ENCODE measurements around the gene RMND5A.
A peak's percentile ranks its signal among the peaks of the same experiment; 100 is the strongest.
"Not testable (repeated sequence)": the region's sequence is repeated elsewhere in the genome, so short reads cannot be mapped to it uniquely, and the experiment has no call there.

The RMND5A gene

DNA sequence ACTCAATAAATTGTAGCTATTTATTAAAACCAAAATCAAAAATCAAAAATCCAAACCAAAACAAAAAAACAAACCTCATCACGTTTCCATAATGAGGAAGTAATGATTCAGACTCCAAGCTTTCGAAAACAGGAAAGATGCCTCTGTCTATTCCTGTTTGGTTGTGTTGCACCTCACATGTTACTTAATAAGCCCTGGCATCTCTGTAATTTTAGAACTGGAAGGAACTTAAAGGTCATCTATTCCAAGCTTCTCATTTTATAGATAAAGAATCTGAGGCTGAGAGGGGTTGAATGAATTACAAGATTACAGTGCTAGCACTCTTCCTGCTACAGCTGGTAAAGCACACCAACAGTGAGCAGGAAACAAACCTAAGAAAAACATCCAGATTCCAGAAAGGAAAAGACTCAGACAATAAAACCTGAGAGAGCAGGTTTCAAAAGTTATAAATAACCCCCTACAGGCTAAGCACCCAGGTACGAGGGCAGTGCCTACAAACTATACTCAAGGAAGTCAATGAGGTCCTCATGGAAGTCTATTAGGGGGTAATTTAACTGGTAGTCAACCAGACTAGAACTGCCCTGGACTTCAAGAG, 5.4 kb upstream of the RMND5A start:
- not testable (repeated sequence) for DNase-seq

DNA sequence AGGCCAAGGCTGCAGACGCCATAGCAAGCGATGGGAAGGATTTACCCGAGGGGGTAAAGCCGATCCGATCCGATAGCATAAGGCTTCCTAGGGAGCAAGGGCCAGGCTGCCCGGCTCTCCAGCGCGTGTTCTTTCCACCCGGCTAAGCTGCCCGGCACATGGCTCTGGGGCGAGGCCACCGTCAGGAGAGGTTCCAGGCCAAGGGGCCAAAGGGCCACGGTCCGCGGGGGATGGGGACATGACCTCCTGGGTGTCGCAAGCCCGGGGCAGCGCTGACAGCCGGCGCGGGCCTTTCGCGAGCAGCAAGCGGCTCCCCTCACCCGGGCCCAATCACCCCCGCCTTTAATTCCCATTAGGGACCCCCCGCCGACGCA, 841 bp upstream of the RMND5A start:
- not testable (repeated sequence) for DNase-seq

DNA sequence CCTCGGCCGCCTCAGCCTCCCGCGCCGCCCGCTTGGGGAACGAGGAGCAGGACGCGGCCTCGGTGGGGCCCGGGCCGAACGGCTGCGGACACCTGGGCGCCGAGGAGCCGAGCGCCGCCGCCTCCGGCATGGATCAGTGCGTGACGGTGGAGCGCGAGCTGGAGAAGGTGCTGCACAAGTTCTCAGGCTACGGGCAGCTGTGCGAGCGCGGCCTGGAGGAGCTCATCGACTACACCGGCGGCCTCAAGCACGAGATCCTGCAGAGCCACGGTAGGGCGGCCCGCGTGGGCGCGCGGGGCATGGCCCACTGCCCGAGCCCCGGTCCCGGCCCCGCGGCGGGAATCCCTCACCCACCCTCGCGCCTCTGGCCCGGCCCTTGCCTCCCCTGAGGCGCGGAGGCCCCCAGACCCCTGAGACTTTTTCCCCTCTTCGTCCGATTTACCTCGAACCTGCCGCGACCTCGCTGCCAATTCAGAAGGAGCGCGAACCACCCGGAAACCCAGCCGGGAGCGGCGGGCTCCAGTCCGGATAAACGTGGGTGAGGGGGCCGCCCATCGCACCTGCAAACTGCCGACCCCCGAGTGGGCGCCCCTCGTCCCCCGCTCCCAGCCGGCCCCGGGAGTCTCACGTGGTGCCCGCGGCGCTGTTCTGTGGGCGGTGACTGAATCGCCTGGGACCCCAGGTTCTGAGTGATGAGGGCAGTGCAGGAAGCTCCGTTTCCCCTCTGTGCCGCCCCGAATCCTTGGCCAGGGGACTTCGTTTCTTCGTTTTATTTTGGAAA, 639 bp downstream of the RMND5A start:
- not testable (repeated sequence) for DNase-seq

DNA sequence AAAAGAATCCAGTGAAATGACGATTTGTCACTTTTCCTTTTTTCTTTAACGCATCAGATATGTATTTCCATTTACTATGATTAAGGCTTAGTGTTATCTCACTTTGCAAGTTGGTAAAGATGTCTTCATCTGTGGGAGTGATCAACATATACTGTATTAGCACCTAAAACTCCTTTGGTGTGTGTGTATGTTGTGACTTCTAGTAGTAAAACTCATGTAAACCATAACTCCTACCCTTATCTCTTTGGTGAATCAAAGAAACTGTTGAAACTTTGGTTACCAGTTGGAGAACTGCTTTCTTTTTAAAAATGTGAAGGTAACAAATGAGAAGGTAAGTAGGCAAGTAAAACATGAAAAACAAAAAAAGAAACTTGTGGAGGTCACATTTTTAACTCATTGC, 5.6 kb downstream of the RMND5A start:
- DNase-seq: not testable (repeated sequence)

DNA sequence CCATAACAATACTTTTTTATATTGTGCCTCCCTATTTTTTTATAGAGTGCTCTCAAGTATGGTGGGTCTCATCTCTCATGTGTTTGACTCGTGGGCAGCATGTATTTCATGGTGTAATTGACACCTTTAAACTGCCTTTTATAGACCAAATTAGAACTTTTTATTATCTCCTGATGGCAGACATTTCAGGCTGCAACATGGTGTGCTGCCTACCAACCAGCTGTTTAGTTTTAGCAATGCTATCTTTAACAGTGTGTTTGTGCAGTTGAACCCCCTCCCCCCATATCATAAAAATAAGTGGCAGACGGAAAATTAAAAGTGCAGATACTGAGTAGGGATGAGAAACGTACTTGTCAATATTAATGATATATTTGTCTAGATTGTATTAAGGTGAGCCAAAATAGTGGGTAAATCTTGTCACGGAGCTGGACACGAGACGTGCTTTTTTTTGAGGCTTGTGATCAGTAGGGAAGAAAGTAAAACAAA, 12.0 kb downstream of the RMND5A start:
- DNase-seq: not testable (repeated sequence)

DNA sequence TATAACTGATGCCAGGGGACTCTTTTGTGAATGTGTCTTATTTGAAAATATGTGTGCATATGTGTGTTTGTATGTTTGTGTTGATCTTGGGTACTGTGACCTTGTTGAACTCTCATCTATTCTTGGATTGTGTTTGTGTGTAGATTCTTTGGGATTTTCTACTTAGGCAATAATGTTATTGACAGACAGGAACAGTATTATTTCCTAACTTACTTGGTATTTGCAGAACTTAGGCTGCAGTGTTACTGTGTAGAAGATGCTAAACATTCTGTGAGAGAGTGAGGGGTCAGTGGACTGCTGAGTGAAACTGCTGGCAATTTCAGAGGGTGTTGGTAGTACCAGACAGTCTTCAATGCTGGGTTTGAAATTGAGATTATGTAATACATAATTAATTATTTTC, 12.7 kb downstream of the RMND5A start:
- DNase-seq: not testable (repeated sequence)

DNA sequence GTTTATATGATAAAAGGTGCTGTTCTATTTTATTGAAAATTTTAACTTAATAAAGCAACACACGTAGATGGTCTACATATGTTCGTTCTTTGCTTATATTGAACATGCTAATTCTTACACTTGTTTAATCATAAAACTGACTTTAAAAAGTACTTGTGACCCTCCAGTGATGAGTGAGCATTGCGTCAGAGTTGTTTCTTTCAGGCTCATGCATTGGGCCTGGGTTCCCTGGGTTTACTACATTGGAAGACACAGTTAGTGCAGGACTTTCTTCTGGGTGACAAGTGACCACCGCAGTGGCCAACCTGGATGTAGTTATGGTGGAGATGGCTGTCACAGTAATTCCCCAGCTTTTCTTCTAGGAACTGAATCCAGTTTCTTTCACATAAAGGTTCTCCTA, 13.4 kb downstream of the RMND5A start:
- not testable (repeated sequence) for DNase-seq

DNA sequence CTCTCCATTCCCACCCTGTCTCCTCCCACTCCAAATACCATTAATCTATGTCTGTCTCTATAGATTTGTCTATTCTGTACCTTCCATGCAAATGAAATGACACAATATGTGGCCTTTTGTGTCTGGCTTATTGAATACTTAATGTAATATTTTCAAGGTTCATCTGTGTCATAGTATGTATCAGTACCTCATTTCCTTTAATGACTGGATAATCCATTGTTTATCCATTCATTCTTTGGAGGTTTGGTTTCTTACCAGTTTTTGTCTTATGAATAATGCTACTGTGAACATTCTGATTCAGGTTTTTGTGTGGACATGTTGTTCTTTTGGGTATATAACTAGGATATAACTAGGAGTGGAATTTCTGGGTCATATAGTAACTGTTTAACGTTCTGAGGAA, 14.8 kb downstream of the RMND5A start:
- DNase-seq: not testable (repeated sequence)

DNA sequence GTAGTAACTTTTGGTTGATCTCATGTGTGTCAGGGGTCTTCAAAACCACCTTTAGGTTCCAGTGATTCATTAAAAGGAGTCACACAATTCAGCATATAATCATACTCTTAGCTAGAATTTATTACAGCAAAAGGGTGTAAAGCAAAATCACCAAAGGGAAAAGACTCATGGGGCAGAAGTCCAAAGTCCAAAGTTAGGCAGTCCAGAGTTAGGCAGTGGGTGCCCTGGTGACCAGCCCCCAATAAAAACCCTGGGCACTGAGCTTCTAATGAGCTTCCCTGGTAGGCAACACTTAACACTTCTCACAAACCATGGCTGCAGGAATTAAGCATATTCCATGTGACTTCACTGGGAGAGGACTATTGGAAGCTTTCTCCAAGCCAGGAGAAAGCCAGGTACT, 19.4 kb downstream of the RMND5A start:
- DNase-seq: not testable (repeated sequence)

DNA sequence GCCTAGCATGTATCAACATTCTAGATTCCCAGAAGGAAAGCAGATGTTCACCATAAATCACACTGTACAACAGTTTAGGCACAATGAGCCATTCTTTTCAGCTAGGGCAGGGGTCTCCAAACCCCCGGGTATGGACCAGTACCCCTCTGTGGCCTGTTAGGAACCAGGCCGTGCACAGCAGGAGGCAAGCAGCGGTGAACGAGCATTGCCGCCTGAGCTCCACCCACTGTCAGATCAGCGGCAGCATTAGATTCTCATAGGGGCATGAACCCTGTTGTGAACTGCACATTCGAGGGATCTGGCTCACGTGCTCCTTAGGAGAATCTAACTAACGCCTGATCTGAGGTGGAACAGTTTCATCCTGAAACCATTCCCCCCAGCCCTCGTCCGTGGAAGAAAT, 19.8 kb downstream of the RMND5A start:
- DNase-seq: not testable (repeated sequence)

DNA sequence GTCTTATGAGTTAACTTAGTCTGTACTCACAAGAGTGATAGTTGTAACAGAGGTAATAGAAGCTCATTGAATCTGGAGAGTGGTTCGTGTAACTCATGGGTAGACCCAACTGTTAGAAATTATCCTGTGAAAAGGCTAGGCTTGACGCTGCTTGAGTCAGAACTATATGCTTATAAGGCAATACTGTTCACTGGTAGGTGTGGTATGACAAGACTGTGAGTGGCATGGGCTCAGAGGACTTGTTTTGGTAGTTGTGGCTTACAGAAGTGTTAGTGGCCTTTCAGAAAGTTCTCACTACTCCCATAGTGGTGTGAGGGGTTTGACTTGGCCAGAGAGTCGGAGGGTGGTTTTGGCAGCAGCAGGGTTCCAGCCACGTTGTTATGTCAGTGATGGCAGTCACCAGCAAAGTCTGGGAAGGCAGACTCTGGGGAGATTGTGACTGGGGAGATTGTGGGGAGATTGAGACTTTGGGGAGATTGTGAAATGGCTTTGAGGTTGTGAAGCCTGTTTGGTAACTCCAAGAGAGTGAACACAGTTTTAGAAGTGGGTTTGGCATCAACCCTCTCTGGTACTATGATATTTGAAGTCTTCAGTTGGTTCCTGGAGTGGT, 21.9 kb downstream of the RMND5A start:
- DNase-seq: not testable (repeated sequence)

DNA sequence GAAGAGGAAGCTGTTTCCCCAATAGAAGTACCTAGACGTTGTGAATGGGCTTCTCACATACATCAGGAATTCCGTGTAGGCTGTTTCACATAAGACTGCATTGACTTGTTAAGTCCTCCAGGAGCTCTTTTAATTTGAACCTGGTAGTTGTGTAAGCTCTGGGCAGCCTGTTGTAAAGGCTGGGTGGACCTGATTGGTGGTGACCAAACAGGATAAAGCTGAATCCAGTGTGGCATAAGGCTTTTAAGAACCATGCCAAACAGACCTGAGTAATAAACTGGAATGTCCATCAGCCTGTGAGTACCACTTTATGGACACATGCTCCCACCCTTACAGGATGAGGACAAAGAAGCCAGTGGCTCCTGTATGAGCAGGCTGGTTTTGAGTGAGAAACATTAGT, 24.1 kb downstream of the RMND5A start:
- no peak for DNase-seq

DNA sequence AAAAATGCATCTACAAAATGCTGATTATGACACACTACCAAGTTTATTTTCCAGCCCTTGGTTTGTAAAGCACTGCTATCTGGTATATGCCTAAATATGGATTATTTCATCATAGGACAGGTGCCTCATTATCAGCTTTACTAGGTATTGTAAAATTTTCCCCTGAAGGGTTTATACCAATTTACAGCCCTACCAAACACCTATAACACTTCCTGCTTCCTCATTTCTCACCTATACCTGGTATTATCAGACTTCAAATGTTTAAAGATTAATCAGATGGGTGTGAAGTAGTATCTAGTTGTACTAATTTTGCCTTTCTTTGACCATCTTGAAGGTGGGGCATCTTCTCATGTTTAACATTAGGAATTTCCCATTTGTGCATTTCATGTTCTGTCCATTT, 26.8 kb downstream of the RMND5A start:
- no peak for DNase-seq

DNA sequence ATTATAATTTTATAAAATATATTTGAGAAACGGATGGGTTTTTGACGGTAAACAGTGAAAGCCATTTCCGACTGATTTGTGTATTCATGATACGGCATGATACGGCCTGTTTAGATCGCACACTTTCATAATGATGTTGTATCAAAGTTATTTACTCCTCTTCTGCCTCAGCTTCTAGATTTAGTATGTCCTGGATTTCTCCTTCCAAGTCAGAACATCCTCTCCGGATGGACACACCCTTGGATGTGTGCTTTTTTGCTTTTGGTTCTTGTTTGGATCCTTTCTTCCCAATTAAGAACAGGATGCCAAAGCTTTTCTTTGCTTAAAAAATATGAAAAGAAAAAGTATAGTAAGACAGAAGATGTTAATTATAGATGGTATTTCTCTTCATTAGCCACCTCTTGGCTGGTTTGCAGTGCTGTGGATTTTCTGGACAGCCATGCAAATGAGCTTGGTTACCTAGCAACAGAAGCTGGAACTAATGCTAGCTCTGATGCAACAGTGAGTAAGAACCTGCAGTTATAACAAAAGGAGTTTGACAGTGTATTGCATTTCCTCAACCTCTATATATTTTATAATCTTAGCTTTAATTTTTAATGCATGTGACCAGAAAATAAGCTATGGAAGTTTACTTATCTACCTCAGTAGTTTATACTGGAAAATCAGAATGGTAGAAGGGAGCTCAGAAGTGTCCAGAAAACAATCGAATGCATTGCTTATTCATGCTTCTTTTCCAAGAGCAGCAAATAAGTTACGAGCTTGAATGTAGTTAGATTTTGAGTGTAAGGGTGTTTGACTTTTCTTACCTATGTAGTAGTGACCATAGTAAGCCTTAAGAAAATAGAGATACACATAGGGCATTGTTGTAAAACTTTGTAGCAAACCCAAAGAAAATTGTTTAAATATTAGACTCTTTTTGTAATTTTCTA, 27.9 kb downstream of the RMND5A start:
- no peak for DNase-seq

DNA sequence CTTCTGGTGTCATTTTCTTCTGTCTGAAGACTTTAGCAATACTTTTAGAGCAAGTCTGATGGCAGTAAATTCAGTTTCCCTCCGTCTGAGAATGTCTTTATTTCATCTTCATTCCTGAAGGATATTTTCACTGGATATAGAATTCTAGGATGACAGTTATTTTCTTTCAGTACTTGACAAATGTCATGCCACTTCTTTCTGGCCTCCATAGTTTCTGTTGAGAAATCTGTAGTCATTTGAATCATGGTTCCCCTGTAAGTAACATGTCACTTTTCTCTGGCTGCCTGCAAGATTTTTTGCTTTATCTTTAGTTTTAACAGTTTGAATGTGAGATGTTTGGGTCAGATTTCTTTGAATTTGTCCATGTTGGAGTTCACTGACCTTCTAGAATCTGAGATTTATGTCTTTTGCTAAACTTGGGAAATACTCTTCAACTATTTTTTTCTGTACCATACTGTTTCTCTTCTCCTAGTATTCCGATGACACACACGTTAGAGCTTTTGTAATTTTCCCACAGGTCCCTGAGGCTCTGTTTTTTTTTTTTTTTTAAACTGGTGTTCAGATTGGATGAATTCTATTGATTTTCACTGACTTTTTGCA, 30.2 kb downstream of the RMND5A start:
- no peak for DNase-seq

DNA sequence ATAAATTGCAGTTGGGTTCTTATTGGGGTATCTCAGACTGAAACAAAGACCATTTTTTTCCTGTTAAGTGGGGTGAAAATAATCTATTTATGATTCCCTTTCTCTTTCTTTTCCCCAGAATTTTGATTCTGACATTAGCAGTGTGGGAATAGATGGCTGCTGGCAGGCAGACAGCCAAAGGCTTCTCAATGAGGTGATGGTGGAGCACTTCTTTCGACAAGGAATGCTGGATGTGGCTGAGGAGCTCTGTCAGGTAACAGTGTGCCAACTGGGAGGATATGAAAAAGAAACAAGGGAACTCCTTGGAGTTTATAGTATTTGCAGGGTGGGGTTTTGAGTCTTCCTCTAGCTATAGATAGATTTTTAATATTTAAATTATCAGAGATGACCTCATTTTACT, 31.7 kb downstream of the RMND5A start:
- no peak for DNase-seq

DNA sequence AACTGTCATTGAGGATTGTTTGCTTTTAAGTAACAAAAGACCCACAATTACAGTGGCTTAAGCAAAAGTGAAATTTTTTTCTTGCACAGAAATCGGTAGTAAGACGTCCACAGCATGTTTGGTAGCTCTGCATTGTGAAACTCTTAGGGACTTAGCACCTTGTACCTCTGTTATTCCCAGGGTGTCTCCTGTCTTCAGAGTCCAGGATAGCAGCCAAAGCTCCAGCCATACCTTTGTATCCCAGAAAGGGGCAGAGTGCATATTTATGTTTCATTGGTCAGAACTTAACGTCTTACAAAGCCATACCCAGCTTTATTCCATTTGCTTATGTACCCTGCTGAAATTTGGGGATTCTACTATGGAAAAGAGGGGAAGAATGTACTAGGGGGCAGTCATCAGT, 32.8 kb downstream of the RMND5A start:
- no peak for DNase-seq

DNA sequence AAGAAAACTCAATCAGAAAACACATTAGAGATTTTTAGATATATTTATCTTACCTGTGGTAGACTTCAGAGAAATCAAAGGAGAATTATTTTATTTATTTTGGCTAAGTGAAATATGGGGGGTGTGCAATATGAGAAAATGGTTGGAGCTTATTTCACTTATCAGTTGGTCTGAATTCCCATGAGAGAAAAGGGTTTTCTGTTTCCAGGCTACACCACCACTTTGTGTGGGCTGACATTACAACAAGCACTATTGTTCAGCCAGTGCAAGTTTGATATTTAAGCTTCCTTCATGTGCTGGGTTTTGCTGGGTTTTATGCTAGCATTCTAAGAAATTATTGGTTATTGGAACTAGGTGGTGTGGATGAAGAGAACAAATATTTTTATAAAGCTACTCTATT, 33.5 kb downstream of the RMND5A start:
- DNase-seq: no peak

DNA sequence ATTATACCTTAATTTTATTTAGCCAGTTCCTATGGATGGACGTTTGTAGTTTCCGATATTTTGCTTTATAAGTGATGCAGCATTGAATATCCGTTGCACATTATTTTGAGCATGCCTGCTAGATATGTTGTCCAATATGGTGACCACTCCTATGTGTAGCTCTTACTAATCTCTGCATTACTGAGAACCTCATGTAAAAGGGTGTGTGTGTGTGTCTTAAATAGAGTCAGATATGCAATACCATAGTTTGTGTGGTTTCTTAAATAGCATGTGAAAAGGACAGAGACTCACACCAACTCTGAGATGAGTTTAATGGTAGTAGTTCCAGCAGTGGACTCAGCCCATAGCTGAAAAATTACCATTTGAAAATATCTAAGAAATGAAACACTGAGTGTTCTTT, 38.3 kb downstream of the RMND5A start:
- no peak for DNase-seq

DNA sequence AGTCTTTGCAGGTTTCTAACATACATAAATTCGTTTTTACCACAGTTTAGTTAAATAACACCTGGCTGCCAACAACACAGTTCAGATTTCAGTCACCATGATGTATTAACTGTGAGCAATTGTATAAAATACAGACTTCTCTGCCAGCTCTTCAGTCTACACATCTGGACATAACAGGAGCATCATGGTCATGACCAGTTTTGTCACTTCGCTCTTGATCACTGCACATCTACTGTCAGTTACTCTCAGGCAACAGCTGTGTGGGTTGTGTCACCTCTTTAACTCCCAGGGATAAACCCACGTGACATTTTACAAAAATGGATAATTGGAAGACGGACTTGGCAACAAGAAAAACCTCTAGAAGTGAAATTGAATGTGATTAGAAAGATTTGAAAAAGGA, 40.3 kb downstream of the RMND5A start:
- DNase-seq: no peak

DNA sequence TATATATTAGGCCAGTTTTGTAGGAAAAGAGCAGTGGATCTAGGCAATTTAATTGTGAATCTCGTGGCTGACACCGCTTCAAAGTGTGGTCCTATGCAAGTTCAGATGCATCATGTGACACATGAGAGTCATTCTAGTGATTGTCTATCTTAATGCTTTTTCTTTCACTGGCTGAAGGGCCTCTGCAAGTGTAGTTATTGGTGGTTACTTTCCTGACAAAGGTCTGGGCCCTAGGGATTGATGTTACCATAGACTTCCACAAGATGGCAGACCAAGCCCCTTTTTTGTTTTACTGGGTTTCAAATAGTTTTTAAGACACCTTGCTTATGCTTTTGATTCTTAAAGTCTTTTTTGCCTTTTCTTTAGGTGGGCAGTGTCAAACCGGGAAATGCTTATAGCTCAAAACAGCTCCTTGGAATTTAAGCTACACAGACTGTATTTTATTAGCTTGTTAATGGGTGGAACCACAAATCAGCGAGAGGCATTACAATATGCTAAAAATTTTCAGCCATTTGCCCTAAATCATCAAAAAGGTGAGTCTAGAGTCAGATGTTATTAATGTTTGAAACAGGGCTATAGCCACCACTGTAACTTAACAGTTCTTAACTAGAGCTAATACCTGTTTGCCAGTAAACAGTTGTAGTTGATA, 44.7 kb downstream of the RMND5A start:
- DNase-seq: peak in 1 of 2 donors; percentile 50

DNA sequence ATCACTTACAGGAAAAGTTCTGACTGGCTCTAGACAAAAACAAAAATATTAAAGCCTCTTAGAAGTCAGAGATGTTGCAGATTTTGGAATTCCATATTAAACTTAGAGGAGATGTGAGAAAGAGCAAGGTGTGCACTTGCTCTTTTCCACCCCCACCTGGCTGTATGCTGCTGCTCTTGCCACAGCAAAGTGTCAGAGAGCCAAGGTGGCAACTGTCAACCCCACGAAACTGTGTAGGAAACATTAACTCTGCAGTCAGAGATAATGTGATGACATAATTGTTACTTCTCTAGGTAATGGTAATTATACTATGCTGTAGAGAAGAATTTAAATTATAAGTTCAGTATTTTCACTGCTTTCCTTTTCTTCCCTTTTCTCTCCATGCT, 45.2 kb downstream of the RMND5A start:
- no peak for DNase-seq
